ENCODE results near the gene MID1.

DNA sequence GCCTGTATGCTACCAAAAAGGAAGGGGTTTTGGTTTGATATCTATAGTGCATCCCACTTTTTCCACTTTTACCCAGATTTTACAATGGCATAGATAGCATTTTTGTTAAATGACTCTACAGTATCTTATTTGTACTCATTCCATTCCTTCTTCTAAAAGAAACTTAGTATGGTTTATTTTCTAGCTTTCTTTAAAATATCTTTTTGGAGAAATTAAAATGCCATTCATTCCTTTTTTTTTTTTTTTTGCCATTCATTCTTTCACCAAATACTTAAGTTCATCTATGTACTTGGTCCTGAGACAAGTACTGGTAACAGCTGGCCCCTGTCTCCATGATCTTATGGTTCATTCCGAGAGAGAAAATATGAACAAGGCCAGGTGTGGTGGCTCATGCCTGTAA, 49.1 kb downstream of the MID1 start:
- TF ChIP-seq POLR2A (IDR thresholded peaks at IDR 0.05; ENCODE audit: low read depth, low read length) = no peak
- no peak for TF ChIP-seq SPI1 (IDR thresholded peaks at IDR 0.05; ENCODE audit: low read depth, low read length)
- no peak for TF ChIP-seq POLR2AphosphoS5 (IDR thresholded peaks at IDR 0.05; ENCODE audit: low read depth, low read length)
- TF ChIP-seq PAX5 (IDR thresholded peaks at IDR 0.05; ENCODE audit: insufficient read depth, low read length, severe bottlenecking) = no peak
